OCI-M2 (cell line): ENCODE measurements around the gene USHBP1.

ENCODE experiments used
- DNase-seq: peaks from one replicate; lab custom pipeline; 2025; ENCODE audit not compliant: unreplicated experiment; lab: John Stamatoyannopoulos, UW

Gene USHBP1

DNA sequence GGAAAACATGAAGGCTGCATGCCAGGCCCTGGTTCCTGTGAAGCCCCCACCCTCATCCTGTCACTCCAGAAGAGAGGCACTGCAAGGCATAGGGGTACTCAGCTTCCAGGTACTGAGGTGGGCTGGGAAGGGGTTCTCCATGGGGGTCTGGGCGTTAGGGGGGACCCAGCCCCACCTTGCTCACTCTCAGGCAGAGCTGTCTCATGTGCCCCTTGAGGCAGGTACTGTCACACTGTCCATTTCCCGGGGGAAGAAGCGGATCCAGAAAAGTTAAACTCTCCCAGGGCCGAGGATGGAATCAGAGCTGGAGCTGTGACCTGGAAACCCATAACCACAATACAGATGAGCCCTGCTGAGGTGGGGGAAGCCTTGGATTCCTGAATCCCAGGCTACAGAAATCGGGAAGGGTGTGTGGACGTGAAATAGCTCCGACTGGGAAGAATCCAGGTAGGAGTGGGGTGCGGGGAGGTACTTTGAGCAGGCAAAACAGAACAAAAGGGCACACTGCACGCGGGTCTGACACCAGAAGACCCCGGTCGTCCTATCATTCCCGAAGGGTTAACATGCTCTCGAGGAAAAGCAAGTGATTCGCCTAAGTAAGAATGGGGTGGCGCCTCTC, 49.9 kb downstream of the USHBP1 start:
- no peak for DNase-seq

GRCh38 chr19:17213334-17213733, 51.2 kb downstream of the USHBP1 start:
- DNase-seq: no peak

- DNase-seq: no peak
Observed at GRCh38 chr19:17211547-17212446, 52.7 kb downstream of the USHBP1 start.

- DNase-seq: no peak
Observed at GRCh38 chr19:17210296-17210695, 54.2 kb downstream of the USHBP1 start.

DNA sequence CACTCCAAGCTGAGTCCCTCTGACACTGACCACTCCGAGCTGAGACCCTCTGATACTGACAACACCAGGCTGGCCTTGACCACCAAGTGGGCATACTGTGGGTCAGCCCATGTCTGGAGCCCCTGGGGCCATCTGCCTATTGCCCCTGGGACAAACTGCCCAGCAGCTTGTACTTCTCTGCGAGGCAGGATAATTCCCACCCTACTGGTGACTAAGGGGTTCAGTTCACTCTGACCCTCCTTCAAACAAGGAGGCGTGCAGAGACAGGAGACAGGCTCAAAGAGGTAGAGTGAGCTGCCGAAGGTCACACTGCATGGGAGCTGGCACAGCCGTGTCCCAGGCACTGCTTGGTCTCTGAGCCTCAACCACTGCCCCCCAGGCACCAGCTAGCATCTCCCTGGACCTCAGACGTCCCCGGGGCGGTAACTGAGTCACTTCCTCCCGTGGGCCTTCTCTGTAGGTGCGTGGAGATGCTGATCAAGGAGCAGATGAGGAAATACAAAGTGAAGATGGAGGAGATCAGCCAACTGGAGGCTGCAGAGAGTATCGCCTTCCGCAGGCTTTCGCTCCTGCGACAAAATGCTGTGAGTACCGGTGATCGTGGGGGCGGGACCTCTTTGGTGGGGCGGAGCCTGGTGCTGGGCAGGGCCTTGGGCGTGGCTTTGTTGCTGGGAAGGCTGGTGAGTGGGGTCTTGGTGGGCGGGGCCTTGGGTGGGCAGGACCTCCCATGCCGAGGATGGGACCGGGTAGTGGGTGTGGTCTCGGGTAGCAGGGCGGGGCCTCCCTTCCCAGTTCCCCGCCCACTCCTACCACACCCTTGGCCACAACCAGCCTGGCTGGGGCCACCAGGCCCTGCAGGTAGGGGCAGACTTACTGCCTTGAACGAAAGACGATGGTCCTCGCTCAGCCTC, 55.2 kb downstream of the USHBP1 start:
- DNase-seq: no peak

DNA sequence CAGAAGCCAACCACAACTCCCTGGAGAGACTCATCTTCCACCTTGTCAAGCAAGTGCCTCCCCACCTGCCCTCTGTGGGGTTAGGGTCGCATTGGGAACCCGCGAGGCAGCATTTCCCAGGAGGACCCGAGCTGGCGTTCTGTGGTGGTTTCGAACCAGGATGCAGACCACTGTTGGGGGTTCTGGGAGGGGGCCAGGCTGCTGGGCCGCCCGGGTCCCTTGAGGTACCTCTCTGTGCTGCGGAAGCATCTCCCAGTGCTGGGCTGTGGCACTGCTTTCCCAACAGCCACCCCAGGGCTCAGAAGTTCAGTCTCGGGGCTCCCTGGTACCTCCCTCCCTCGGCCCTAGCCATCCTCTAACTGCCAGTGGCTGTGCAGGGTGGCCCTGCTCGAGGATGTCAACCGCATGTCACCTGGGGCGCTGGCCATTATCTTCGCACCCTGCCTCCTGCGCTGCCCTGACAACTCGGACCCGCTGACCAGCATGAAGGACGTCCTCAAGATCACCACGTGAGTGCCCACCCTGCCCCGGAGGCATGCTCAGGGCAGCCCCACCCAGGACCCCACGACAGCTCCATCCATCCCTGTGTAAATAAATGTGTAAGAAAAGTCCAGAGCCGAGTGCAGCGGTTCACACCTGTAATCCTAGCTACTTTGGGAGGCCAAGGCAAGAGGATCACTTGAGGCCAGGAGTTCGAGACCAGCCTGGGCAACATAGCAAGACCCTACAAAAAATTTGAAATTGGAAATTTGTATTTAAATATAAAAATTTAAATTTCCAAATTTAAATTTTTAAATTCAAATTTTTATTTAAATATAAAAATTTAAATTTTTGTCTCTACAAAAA, 57.6 kb downstream of the USHBP1 start:
- DNase-seq: no peak

DNA sequence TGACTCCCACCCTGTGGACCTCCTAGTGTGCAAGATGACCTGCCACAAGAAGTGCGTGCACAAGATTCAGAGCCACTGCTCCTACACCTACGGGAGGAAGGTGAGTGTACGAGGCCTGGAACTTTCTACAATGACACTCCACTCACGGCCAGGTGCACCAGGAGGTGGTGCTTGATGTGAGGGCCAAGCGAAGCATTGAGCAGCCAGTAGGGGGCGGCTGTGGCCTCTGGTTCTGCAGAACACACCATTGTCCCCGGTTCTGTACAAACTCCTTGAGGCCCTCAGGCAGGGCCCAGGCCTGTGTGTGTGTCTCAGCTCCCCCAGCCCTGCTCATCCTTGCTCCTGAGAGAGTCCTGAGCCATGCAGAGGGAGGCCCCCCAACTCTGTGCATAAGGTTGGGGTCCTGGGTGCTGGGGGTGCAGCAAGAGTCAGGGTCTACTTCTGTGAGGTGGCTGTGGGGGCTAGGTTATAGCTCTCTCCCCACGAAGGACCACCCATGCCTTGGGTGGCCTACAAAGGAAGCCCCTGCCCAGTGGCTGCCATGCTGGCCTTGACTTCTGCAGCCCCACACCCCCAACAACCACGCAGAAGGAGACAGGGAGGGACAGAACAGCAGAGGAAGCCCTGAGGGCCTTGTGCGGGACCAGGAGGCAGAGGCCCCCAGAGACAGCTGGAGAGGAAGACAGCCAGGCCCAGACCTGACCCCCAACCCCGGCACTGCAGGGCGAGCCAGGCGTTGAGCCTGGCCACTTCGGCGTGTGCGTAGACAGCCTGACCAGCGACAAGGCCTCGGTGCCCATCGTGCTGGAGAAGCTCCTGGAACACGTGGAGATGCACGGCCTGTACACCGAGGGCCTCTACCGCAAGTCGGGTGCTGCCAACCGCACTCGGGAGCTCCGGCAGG, 59.1 kb downstream of the USHBP1 start:
- DNase-seq: no peak

DNA sequence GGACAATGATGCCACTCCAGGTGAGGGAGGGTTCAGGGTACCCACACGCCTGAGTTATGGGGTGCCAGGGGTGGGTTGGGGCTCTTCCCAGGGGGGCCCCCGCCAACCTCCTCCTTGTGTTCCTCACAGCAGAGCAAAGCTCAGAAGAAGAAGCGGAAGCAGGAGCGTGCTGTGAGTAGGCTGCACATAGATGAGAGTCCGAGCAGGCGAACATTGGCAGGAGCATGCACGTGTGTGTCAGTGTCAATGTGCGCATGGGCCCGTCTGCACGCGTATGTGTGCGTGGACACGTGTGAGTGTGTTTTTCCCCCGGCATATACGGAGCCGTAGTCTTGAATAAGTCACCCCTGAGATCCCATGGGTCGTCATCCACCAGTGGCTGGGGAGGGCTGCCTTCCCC, 61.8 kb downstream of the USHBP1 start:
- no peak for DNase-seq

- DNase-seq: no peak
Observed at GRCh38 chr19:17202249-17202648, 62.3 kb downstream of the USHBP1 start.

- DNase-seq: no peak
Observed at GRCh38 chr19:17200408-17201079, 64.0 kb downstream of the USHBP1 start.
